Karpas-422 (cell line): ENCODE measurements around the gene FRMD6. TPM values are rescaled to one million over a fixed set of nuclear protein-coding genes. Genes with fewer than 3 reads are reported as not detected.

Experiments
- DNase-seq: peaks from one replicate; pipeline ENCODE4 v3.0.0-alpha.2; 2015
- H2AFZ ChIP-seq: fragments of 200-600 bp; sonication (generic); 2 replicates; pipeline ENCODE4 v1.6.1; 2014; ENCODE audit warnings: antibody characterized with exemption, low read length, mixed read lengths
- H3K27ac ChIP-seq: fragments of 200-600 bp; sonication (generic); 2 replicates; pipeline ENCODE4 v1.5.1; 2014; ENCODE audit warnings: mild to moderate bottlenecking, low read length, moderate library complexity
- H3K27me3 ChIP-seq: fragments of 200-600 bp; sonication (generic); 2 replicates; pipeline ENCODE4 v1.6.1; 2014; ENCODE audit warnings: low read length, mixed read lengths
- H3K36me3 ChIP-seq: fragments of 200-600 bp; sonication (generic); 2 replicates; pipeline ENCODE4 v1.6.1; 2014; ENCODE audit warnings: low read length, mixed read lengths; ENCODE audit not compliant: insufficient read depth
- H3K4me1 ChIP-seq: fragments of 200-600 bp; sonication (generic); 2 replicates; pipeline ENCODE4 v1.6.1; 2014; ENCODE audit warnings: mild to moderate bottlenecking, low read length, mixed read lengths
- H3K4me2 ChIP-seq: fragments of 200-600 bp; sonication (generic); 2 replicates; pipeline ENCODE4 v1.6.1; 2014; ENCODE audit warnings: low read length, low read depth, mild to moderate bottlenecking; ENCODE audit not compliant: poor library complexity, severe bottlenecking
- H3K4me3 ChIP-seq: fragments of 200-600 bp; sonication (generic); 2 replicates; pipeline ENCODE4 v1.5.1; 2014; ENCODE audit warnings: mild to moderate bottlenecking, antibody characterized with exemption, low read length, mixed read lengths
- H3K79me2 ChIP-seq: fragments of 200-600 bp; sonication (generic); 2 replicates; pipeline ENCODE4 v1.6.1; 2014; ENCODE audit warnings: mild to moderate bottlenecking, low read length, mixed read lengths
- H3K9ac ChIP-seq: fragments of 200-600 bp; sonication (generic); 2 replicates; pipeline ENCODE4 v1.6.0; 2014; ENCODE audit warnings: low read length
- H3K9me2 ChIP-seq: fragments of 200-600 bp; sonication (generic), shearing (Covaris generic); replicated peaks from 2 replicates; pipeline ENCODE4 v1.6.0; 2014; ENCODE audit warnings: mild to moderate bottlenecking, low read length, moderate library complexity; ENCODE audit not compliant: insufficient read depth
- H3K9me3 ChIP-seq: fragments of 300-700, 200-600 bp; sonication (generic); 2 replicates; pipeline ENCODE4 v1.6.1; 2014; ENCODE audit warnings: low read length, mixed read lengths
- H4K20me1 ChIP-seq: fragments of 200-600 bp; sonication (generic); 2 replicates; pipeline ENCODE4 v1.6.1; 2014; ENCODE audit warnings: mild to moderate bottlenecking, antibody characterized with exemption, low read length, low read depth; ENCODE audit not compliant: insufficient read depth
- total RNA-seq: library from RNA; depleted of rRNA; stranded (reverse); fragments of >200 nt; shearing (Covaris generic); gene quantifications from 2 replicates; pipeline ENCODE4 v1.2.3, GENCODE V29; 2014; ENCODE audit warnings: low replicate concordance

The FRMD6 gene
- total RNA-seq, 1 experiment from 2014 or later = 0.37 TPM

DNA sequence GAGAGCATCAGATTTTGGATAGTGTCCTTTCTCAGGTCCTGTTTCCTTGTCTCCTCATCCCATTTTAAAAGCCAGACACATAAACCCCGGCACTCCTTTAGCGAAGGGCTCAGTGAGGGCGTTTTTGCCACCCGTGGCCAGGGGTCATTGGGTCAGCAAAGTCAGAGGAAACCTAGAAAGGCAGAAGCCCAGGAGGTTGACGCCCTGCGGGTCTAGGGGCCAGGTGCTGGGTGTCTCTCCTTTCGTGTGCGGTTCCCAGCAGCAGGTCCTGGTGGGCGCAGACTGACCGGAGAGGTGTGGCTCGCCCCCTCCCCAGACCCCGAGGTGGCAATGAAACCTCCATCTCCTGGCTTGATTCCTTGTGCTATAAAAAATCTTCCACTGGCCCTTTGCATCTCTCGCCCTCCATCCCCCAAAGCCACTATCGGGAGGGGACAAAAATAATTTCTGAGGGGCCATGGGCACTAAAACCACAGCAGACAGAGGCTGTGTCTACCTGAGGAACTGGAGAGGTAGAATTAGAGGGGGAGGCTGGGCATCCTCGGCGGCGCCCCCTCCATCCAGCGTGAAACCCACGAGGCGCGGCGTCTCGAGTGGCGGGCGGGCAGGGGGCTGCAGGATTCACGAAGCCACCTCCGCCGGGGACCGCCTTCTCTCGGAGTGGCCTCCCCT is 858 bp upstream of the FRMD6 start:
- H2AFZ ChIP-seq = peak overlapping the region; percentile 90
- no peak overlapping the region for H3K27ac ChIP-seq
- H3K4me2 ChIP-seq = peak overlapping the region; percentile 86
- H3K9me3 ChIP-seq = no peaks in the 10 kb centered on the region
- H3K4me3 ChIP-seq = peak overlapping the region; percentile 69
- H3K9me2 ChIP-seq = no peaks in the 10 kb centered on the region
- H3K9ac ChIP-seq = peak overlapping the region; percentile 70
- H3K36me3 ChIP-seq = no peaks in the 10 kb centered on the region
- DNase-seq = no peak
- H3K4me1 ChIP-seq = peaks cover 21% of the 10 kb centered on the region
- H3K27me3 ChIP-seq = no peaks in the 10 kb centered on the region
- no peaks in the 10 kb centered on the region for H3K79me2 ChIP-seq
- no peaks in the 10 kb centered on the region for H4K20me1 ChIP-seq

DNA sequence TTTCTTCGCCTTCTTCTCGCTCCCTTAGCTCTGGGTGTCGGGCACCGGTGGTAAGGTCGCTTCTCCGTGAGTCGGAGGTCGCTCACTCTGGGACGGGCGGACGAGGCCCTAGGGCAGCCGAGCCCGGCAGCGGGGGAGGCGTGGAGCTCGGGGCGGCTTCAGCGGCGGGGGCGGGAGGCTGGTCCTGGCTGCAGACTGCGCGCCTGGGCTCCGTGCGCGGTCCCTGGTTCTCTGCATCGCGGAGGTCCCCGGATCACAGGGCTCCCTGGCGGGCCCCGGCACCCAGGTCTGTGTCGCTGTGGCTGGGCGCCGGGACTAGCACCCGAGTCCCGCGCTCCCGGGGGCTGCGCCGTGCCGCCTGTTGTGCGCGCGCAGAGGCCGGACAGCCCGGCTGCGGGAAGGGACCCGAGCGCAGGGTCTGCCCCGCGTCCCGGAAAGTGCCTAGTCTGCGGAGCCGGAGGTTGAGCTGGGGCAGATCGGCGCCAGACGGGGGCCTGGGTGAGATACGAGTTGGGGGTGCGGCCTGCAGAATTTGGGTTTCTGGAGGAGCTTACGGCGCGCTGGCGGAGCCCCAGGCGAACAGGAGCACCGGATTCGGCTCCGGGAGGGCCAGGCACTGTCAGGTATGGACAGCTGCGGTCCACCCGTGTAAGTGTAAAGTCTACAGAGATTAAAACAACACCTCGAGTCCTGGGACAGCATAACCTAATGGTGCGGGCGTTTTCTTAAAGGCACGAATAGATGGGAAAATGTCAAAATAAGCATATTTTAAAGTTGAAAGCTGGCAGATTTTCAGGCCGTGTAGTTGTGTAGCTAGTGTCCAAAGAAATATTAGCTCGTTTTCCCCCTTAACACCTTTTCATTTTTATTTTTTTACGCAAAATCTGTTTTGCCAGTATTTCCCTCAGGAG is 713 bp downstream of the FRMD6 start:
- Histone ChIP-seq H3K36me3 (no peaks in the 10 kb centered on the region), H3K4me1 (peaks cover 21% of the 10 kb centered on the region), H2AFZ (peak overlapping the region; percentile 90), H3K4me2 (peak overlapping the region; percentile 93), H3K9me2 (no peaks in the 10 kb centered on the region), H3K79me2 (no peaks in the 10 kb centered on the region), H3K9ac (peak overlapping the region; percentile 65), H4K20me1 (no peaks in the 10 kb centered on the region), H3K4me3 (peak overlapping the region; percentile 75), H3K27ac (no peak overlapping the region), H3K27me3 (no peaks in the 10 kb centered on the region), H3K9me3 (no peaks in the 10 kb centered on the region)
- peak; percentile 67 for DNase-seq

DNA sequence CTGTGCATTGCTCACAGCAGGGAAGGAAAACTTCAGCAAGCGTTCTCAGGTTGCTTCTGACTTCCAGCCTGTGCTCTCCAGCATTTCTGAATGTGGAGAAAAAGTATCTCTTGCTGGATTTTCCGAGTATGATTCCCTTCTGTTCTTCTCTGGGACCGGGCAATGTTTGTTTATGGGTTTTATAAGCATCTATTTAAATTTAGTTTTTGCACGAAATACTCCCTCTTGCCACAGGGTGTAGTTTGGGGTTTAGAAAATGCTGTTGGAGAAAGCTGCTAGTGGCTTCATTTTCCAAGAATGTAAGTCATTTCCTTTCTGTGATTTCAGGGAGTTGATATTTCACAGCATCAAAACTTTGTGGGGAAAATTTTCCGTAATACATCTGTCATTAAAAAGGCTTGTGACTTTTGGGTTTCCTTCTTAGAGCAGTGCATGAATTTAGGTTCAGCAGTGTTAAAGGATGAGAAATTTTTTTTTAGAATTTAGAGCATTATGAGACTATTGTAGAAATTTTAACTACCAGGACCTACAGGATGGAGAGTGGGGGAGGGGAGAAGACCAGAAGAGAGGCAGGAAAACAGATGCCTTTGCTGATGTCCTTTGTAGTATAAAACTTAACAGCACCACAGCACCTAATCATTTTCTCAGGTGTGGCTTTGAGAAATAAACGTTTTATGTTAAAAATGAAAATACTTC is 1.5 kb downstream of the FRMD6 start:
- Histone ChIP-seq H3K36me3 (no peaks in the 10 kb centered on the region), H3K4me1 (peaks cover 21% of the 10 kb centered on the region), H3K79me2 (no peaks in the 10 kb centered on the region), H3K9me3 (no peaks in the 10 kb centered on the region), H4K20me1 (no peaks in the 10 kb centered on the region), H3K9me2 (no peaks in the 10 kb centered on the region), H3K27me3 (no peaks in the 10 kb centered on the region), H3K27ac (no peak overlapping the region), H3K9ac (0 out of 2 replicates have a peak overlapping the region, but pooled peaks have one; percentile 65), H3K4me2 (peak overlapping the region; percentile 93), H2AFZ (no peak overlapping the region), H3K4me3 (peak overlapping the region; percentile 75)
- DNase-seq = no peak

DNA sequence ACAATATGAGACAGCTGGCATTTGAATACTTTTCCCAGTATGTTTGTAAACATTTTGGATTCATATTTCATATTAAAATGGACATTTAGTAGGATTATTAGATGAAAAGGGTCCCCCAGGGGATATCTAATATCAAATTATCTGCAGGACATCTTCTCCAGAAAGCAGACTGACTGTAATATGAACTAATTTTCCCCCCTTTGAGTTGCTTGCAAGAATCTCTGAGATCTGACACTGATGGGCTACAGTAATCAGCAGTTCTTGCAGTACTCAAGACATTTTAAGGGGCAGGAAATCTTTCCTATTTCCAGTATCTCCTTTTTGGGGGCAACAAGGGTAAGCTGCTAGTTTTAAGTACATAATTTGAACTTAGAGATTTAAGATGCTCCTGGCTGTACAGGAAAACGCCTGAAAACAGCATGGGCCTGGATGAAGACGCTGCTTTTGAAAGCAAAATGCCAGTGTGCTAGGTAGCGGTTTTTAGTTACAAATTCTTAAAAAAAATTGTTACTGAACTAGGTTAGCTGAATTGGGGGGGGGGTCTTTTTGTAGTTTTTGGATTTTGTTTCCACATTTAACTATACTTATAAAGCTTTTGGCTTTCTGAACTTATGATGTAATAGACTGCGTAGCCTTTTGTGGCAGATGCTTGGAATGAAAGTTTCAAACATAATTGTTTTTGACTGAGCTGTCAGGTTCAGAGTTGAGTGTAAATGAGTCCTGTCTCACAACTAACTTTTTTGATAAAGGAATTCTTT is 2.2 kb downstream of the FRMD6 start:
- Histone ChIP-seq H3K27ac (no peak overlapping the region), H3K9ac (no peak overlapping the region), H3K79me2 (no peaks in the 10 kb centered on the region), H3K9me2 (no peaks in the 10 kb centered on the region), H2AFZ (no peak overlapping the region), H3K27me3 (no peaks in the 10 kb centered on the region), H3K4me1 (peaks cover 21% of the 10 kb centered on the region), H3K36me3 (no peaks in the 10 kb centered on the region), H4K20me1 (no peaks in the 10 kb centered on the region), H3K4me2 (no peak overlapping the region), H3K9me3 (no peaks in the 10 kb centered on the region), H3K4me3 (no peak overlapping the region)
- DNase-seq = no peak

DNA sequence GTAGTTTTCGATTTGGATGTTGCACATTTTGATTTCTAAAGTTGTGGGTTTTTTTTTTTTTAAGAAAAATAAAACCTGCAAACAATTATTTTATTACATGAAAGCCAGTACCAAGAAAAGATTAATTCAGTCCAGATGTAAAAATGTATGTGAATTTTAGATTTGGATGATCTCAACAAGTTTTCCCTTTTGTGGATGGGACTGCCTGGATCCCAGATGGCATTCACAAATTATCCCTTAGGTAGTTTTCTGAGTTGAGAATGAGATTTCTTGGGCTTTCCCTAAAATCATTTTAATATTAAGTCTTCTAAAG is 2.8 kb downstream of the FRMD6 start:
- Histone ChIP-seq H3K4me3 (no peak overlapping the region), H3K9ac (no peak overlapping the region), H3K9me2 (no peaks in the 10 kb centered on the region), H3K79me2 (no peaks in the 10 kb centered on the region), H3K9me3 (no peaks in the 10 kb centered on the region), H3K4me1 (peaks cover 21% of the 10 kb centered on the region), H2AFZ (no peak overlapping the region), H3K4me2 (no peak overlapping the region), H3K27me3 (no peaks in the 10 kb centered on the region), H4K20me1 (no peaks in the 10 kb centered on the region), H3K36me3 (no peaks in the 10 kb centered on the region), H3K27ac (no peak overlapping the region)
- DNase-seq = no peak

DNA sequence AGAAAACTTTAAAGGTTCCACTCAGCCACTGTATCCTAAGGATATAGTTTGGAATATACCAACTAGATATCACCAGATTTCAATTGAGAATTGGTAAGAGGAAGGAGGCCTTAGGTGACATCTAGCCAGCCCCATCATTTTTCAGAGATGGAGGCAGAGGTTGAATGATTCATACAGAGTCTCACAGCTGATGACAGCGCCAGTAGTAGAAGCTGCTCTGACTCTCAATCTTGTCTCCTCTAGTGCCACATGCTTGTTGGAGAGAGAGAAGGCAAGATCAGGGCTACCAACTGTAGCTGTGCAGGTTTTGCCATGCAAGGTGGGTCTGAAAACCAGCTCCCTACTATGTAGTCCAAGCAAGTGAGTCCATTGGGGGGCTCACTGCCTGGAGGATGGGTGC is 6.1 kb downstream of the FRMD6 start:
- no peak overlapping the region for H3K27ac ChIP-seq
- H3K4me1 ChIP-seq = peaks cover 7% of the 10 kb centered on the region
- H4K20me1 ChIP-seq = no peaks in the 10 kb centered on the region
- H3K9me3 ChIP-seq = no peaks in the 10 kb centered on the region
- no peak overlapping the region for H3K4me3 ChIP-seq
- no peaks in the 10 kb centered on the region for H3K36me3 ChIP-seq
- H2AFZ ChIP-seq = no peak overlapping the region
- H3K9me2 ChIP-seq = no peaks in the 10 kb centered on the region
- no peaks in the 10 kb centered on the region for H3K79me2 ChIP-seq
- H3K9ac ChIP-seq = no peak overlapping the region
- no peaks in the 10 kb centered on the region for H3K27me3 ChIP-seq
- DNase-seq = no peak
- H3K4me2 ChIP-seq = no peak overlapping the region

DNA sequence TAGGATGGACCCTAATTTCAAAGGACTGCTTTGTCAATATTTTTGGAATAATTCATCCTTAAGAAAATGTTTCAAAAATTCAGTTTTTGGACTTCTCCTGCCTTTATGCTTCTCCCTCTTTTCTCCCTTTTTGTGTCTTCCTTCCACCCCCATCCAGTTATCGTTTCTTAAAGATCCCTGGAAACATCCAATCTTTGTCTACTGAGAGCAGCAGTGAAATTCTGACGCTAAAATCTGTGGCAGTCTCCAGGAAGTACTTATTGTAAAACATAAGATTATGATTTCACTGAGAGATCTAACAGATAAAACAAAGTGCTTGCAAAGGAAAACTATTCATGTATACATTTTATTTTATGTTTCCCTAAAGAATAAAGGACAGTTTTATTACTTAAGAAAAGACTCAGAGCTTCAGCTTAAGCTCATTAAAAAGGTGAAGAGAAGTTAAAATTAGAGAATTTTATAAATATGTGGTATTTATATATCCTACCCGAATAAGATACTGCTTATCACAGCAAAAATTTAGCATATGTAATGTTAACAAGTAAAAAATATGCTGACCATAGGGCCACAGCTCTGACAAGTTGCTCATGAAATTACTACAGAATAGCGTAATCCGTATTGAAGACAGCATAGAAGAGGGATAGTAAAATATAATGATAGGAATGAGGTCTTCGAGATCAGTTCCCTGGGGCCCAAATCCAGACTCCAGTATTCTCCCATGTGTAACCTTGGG is 6.9 kb downstream of the FRMD6 start:
- H3K27me3 ChIP-seq = no peaks in the 10 kb centered on the region
- no peaks in the 10 kb centered on the region for H4K20me1 ChIP-seq
- H3K4me2 ChIP-seq = no peak overlapping the region
- no peak overlapping the region for H2AFZ ChIP-seq
- no peak overlapping the region for H3K4me3 ChIP-seq
- no peaks in the 10 kb centered on the region for H3K4me1 ChIP-seq
- no peak for DNase-seq
- no peaks in the 10 kb centered on the region for H3K79me2 ChIP-seq
- H3K9me3 ChIP-seq = no peaks in the 10 kb centered on the region
- H3K27ac ChIP-seq = no peak overlapping the region
- no peak overlapping the region for H3K9ac ChIP-seq
- no peaks in the 10 kb centered on the region for H3K36me3 ChIP-seq
- H3K9me2 ChIP-seq = no peaks in the 10 kb centered on the region
